Activated CD4-positive, alpha-beta T cell treated with anti-CD3 and anti-CD28 coated beads, Interleukin-2, amount 50 U/mL, for 4 hours (primary cell): ENCODE results near the gene MRRF.

Source experiments
- DNase-seq, 2 experiments: peaks; one replicate each; pipeline ENCODE4 v3.0.0-alpha.2; 2020

Gene MRRF, protein sequence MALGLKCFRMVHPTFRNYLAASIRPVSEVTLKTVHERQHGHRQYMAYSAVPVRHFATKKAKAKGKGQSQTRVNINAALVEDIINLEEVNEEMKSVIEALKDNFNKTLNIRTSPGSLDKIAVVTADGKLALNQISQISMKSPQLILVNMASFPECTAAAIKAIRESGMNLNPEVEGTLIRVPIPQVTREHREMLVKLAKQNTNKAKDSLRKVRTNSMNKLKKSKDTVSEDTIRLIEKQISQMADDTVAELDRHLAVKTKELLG

DNA sequence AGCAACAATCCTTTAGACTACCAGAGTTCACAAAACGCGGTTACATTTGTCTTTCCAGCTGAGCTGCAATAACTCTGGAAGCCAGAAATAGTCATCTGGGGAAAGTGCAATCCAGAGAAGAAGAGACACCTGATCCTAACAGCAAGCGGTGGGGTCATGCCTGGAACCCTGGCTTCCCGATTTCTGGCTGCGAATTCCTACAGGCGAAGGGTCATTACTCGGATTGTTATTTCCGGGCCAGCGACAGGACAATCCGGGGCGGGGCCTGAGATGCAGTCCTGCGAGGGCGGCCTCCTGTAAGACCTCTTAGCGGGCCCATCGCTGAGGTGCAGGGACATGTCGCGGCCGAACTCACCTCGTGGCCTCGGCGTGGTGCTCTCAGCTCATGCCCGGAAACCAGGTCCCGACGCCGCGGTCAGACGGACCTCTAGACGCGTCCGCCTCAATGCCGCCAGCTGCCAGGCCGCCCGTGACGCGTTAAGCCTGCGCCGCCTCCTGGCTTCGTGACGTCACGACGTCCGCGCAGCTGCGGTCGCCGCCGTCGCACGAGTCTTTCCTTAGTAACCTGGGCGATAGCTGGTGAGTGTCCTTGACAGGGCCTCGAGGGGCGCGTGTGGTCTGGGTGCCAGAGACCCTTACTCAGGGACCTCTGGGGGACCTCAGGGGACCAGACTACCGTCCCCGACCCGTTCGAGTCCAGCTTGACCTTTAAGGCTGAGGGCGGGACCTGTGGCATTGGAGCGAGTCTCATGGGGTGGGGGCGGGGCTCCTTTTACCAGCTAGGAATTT, at the start of gene MRRF, which contains the start of gene RBM18:
TSS of gene MRRF (plus strand) at position 523 of the 789 bp plus-strand sequence. CDS start 6,010 bp downstream, outside the sequence.
TSS of gene RBM18 (minus strand) at position 481 of the 789 bp plus-strand sequence. CDS start 3,348 bp downstream, outside the sequence.
- peak; percentile 81 for DNase-seq

DNA sequence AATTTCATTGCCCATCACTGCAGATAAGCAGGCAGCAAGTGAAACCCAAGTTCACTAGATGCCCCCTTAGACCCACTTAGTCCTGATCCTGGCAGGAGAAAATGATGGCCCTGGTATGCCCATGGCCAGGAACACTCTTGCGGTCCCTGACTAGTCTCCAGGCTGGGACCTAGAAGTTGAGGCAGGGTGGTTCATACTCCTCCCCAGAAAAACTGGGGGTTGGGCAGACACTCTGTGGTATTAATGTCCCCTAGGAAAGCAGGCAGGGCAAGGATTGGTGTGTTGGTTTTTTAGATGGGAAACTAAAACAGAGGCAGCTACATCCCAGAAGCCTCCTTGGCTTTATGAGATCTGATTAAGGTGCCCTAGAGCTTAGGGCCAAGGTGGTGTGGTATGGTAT, 49.0 kb upstream of the MRRF start:
- no peak for DNase-seq

DNA sequence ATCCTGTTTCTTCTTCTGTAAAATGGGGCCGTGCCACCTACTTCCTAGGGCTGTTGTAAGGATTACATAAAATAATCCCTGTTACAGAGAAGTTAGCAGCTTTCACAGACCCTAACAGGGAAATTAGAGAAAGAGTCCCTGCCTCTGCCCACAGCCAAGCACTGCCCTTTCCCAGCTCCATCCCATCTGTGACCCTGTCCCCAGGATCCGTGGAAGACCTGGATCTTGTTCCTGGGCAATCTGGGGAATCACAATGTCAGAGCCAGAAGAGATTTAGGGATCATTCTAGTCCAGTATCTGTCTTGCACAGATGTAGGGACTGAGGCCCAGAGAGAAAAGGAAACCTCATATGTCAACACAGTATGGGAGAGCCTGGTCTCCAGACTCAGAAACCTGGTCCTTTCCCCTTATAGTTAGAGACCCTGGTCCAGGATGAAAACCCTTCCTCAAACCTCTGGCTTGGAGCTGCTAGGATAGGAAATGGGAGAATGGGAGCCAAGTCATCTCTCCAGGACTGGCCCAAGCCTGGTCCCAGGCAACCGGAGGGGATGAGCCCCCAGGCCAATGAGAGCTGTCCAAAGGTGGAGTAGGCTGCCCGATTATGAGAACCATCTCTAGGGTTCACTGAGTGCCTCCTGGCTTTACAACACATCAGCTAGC, 48.4 kb upstream of the MRRF start:
- no peak for DNase-seq

DNA sequence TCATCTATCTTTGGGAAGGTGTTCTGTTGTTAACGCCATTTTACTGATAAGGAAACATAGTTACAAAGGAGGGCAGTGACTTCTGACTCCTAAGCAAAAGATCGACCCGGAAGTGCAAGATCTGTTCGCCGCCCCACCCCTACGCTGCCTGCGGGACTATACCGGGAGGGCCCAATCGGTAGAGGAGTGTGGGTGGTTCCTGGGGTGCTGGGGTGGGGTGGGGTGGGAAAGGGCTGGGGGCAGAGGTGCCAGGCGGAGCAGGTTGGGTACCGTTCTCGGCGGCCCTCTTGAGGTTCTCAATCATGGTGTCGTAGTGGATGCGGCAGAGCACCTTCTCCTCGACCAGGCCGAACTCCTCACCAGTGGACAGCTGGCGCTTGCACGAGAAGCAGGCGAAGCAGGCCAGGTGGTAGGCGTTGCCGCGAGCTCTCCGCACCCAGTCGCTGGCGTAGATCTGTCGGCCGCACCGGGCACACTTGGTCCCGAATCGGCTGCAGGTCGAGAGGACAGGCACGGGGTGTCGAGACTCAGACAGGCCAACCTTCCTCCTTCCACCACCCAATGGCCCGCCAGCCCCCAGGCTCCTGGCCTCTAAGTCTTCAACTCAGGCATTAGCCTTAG, 47.8 kb upstream of the MRRF start:
- no peak for DNase-seq

DNA sequence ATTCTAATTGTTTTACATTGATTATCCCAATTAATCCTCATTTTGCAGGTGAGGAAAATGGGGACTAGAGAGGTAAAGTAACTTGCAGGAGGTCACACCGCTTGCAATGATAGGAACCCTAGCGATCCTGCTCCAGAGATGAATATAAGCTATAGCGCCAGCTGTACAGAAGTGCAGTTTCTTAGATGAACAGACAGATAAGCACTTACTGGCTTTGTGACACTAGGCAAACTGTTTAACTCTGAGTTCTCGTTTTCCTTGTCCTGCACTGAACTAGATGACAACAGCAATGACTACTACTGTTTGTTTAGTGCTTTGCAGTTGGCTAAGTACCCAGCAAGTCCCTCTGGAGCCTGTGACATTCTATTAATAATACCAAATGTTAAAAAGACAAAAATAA, 47.0 kb upstream of the MRRF start:
- no peak for DNase-seq

DNA sequence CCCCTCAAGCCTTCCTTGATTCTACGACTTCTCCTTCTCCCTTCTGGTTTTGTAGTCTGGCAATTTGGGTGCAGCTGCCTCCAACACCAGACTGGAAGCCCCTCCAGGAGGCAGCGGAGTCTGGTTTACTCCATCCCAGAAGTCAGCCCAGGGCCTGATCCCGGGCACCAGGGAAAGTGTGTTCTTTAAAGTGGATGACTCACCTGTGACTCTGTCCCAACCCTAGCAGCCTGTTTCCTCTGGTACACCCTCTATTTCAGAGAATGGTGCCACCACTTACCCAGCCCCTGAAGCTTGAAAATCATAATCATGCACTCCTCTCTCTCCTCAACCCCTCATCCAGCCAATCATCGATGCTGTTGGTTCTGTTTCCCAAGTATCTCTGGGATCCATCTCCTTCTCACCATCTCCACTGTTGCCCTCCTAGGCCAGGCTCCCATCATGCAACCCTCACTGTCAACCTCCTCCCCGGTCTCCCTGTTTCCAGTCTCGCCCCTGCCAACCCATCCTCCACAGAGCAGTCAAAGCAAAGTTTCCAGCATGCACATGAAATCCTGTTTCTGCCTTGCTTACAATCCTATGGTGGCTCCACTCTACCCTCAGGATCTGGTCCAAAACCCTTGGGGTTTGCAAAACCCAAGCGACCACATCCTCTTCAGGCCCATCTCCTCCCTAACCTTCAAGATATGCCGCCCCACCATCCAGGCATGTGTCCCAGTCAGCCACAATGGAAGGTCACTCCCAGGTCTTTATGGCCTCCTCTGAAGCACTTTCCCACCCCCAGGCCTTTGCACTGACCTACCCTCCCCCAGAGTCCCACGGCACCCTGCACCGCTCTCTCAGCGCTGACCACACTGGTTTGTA, 46.4 kb upstream of the MRRF start:
- no peak for DNase-seq

DNA sequence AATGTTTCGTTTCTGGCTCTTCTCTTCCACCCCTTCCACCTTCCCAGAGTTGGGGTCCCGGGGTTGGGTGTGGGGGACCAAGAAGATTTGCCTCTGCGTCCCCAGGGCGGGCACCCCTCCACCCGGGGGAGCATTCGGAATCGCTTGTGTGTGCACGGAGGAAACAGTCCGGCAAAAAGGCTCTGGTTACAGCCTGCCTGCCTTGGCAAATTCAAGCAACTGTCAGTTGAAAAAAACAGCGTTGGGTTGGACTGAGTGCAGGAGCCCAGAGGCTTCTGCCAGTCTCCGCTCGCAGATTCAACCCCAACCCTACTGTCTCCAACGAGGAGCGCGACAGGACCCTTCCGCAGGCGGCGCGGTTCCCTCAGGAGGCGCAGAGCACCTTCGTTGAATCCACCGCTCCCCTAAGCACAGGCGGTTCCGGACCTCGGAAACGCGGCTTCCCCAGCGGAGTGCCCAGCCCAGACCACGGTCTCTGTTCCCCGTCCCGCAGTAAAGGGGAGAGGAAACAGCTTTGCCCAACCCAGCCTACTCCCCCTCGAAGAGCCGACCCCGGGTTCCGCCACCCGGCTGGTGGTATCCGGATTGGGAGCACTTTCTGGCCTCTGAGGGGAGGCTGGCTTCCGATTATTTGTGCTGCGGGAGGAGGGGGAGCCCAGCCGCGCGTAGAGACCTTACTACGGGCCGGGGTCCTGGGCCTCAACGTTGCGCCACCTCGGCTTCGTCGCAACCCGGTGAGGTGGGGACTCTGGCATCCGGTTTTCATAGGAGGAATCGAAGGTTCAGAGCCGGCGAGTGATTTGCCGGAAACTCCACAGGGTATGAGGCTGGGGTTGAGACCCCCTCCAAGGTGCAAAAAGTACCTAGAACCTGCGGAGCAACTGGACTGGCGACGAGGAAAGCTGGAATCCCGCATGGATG, 45.5 kb upstream of the MRRF start:
- DNase-seq = no peak

DNA sequence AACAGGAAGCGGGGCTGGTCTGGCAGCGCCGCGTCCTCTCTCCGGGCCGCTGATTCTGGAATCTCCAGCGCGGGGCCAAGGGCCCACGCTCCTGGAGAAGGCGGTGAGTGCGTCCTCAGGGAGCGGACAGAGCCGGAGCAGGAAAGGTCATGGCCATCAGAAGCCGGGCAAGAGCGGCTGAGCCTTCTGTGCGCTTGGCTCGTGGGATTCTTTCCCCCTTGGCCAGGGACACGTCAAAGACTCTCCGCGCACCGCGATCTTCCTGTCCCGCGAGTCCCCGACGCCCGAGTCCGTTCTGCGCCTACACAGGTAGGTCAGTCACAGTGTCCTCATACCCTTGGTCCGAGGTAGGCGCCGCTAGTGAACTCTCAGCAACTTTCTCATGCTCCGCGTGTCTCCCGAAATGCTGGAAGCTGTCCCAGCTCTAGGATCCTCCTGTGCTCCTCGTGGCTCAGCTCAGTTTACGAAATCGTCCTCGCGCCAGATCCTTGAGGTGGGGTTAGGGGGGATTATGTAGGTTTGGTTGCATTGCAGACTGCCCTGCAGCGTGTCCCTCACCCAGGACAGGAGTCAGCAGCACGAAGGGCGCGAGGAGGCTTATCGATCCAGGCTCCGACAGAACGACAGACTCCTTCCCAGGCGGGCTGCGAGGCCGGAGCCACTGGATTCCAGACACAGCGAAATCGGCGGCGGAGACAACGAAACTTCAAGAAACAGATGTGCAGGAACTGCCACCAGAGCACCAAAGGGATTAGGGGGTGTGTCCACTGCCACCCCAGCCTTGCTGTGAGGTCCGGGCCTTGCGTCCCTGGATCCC, 44.6 kb upstream of the MRRF start:
- no peak for DNase-seq

DNA sequence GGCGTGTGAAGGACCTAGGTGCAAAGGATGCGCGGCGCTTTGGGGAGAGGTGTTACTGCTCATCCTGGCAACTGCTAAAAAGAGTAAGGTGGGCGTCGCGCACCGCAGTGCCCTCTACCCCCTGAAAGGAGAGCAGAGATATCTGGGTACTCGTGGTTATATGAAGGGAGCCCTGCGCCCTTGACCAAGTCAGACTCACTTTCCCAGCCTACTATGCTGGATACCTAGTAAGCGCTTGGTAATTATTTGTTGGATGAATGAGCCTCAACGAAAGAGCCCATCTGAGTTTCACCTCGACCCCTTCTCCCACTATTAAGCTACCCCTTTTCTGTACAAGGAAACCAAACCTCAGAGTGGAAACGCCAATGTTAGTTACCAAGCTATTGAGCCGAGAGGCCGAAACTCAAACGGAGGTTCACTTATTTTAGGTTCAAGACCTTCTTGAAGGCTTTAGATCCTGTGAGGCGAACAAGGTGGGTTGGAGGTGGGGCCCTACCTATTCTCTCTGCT, 44.0 kb upstream of the MRRF start:
- DNase-seq = no peak

DNA sequence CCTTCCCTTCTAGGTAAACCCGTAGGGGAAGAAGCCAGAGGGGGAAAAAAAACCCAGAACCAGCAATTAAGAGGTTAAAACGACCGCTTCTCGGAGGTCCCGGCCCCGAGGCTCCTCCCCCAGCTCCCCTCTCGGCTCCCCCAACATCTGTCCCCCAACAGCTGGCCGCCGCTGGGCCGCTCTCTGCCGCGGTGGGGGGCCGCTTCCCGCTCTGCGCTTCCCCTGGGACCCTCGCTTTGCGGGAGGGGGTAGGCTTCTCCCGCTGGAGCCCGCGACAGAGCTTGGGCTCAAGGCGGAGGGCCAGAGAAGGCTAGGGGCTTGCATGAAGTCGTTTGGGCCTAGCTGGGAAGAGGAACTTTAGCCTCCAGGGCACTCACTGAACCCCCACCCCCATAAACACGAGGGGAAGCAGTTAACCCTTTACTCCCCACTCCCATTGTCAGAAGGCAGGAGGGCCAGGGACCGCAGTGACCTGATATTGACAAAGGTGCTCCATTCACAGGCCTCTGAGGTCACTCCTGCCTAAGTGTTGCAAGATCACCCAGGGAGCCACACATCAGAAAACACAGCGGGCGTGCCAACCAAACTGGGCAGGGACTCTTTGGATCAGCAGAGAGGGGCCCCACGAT, 43.4 kb upstream of the MRRF start:
- DNase-seq = no peak

DNA sequence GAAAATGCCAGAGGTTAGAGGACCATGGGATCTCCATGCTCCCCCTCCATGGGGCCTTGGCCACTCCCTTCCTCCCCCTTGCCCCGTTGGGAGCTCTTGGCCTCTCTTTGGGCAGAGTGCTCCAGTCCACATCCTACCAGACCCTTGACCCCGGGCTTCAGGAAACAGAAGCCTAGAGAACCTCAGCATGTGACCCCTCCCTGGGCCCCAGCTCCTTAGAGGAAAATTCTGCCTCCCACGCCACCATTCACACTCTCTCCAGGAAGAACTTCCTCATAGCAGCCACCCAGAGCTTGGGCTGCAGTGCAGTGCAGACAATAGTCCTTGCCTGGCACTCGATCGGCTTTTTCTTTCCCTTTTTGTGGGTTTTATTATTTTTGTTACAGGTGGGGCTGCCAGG, 41.9 kb upstream of the MRRF start:
- no peak for DNase-seq

DNA sequence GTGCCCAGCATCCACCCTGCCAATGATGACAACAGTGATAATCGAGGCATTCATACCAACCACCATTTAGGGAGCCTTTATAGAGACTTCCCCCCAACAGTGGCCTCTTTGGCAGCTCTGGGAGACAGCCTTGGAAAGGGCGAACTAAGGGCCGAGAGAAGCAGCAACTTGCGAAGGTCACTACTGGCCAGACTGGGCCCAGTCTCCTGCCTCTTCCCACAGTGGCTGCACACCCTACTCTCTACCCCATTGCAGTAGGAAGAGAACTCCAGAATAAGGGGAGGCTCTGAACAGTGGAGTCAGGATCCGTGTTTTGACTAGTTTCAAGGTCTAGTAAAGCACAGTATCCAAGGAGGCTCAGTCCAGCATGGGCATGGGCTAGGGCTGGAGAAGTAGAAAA, 41.2 kb upstream of the MRRF start:
- DNase-seq = no peak

DNA sequence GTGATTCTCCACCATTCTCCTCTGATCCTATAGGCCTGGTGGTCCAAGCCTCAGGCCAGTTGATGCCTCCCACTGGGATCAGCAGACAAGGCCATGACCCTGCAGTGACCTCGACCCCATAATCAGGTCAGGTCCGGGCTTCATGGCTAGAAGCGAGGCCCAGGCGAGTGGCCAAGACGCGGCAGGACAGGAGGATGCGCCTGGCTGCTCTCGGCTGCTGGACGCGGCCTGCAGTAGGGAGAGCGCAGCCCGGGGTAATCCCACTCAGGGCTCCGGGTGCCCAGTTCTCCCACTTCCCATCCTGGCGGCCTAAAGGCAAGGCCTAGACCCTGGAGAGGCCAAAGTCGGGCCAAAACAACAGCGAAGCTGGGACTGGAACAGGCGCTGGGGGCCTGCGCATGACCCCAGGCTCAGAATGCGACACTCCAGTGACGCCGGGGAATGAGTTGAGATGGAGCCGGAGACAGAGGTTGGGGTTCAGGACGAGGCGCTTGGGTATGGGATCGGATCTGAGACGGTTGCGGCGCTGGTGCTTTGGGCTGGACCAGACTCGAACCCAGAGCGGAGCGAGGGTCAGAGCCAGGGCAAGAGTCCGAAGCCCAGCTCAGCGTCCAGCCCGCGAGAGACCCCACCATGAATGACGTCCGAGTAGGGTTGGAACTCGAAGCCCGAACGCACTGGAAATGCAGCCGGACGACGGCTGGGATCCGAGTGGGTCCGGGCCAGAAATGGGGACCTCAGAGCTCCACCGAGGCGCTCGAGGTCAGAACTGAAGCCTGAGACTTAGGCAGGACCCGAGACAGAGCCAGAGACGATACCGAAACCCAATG, 39.2 kb upstream of the MRRF start:
- DNase-seq = no peak

DNA sequence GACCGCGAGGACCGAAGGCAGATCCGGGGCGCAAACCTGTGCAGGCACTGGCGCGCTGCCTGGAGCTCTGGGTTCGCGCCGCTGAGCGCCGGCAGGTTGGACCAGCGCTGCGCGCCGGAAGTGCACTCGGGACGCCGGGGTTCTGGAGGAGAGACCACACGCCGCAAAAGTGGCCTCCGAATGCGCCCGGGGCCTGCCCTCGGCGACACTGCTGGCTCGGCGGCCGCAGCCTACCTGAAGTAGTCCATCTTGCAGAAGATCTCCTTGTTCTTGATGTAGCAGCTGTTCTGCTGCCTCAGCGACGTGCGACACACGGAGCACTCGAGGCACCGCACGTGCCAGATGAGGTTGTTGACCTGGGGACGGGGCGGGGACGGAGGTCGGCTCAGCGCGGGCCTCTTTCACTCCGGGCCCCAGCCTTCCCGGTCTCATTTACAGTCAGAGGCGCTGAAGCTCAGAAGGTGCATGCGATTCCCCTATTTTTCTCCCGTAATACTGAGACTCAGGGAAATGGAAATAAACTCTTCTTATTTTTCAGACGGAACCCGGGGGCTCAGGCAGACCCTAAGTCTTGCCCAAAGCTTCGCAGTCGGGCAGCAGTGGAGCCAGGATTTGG, 38.4 kb upstream of the MRRF start:
- DNase-seq = no peak

DNA sequence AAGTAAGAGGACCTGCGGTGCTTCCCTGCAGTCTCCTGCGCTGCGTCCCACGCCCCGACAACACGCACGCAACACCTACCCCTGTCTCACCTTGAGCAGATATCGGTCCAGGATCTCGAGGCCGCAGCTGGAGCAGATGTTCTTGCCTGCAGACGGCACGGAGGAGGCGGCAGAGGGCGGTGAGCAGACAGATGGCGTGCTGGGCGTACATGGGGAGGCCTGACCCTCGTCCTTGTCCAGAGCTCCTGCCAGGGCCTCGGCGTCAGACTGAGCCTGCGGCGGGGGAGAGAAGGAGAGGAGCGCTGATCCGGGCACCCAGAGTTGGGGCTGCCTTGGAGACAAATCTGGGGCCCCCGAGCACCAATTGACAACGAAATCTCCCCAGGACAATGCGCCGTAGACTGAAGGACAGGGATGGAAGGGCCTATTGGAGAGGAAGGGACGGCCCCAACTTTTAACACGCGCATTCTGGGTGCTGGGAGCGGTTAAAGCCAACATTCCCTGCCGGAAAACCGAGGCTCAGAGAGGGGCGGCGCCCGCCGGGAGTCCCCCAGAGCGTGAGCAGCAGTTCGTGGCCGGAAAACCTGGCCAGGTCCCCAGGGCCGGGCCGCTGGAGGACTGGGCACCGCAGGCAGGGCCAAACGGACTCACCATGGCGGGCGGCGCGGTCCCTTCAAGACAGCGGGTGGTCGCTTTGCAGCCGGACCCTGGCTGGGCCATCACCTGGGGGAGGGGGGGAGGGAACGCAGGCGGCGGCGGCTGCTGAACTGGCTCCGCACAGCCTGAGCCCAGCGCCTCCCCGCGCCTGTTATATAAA, 37.7 kb upstream of the MRRF start:
- no peak for DNase-seq

DNA sequence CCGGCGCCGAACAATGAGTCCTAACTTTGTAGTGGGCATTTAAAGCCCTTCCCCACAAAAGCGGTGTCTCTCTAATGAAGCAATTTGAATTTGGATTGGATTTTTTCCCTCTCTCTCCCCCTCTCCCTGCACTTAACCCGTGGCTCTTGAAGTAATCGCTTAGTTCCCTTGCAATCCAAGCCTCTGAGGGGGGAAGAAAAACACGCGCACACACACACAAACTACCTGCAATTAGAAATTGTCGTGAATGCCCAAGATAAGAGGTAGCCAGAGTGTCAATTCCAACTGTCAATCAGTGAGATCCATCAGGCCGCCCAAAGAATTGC, 37.1 kb upstream of the MRRF start:
- DNase-seq = no peak

DNA sequence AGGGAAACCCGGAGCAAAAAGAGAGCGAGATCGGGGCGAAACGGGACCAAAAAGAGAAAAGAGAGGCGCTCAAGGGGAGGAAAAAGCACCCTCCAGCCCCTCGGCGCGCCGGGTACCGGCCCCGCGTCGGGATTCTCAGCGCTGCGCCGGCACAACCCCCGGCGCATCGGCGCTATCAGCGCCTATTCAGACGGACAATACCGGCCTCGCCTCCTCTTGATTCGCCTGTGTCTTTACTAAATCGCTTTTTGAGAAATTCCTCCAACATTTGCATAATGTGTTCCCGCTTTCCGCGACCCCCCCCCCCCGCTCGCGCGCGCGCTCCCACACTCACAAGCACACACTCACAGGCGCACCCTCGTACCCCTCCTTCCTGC, 36.5 kb upstream of the MRRF start:
- no peak for DNase-seq
